Measurements from ENCODE around the gene TFEC.
"Not testable (repeated sequence)": the region's sequence is repeated elsewhere in the genome, so short reads cannot be mapped to it uniquely, and the experiment has no call there.

The TFEC gene

GRCh38 chr7:115987486-115987885, 43.1 kb downstream of the TFEC start:
- DNase-seq = no peak

- DNase-seq = peak; percentile 20 to 37 (median 33)
These were observed 46.5 kb downstream of the TFEC start for GRCh38 chr7:115984105-115984504.

- peak; percentile 36 to 61 (median 53) for DNase-seq
These were observed 50.4 kb downstream of the TFEC start for GRCh38 chr7:115980159-115980558.

GRCh38 chr7:115976651-115977050, 53.9 kb downstream of the TFEC start:
- DNase-seq = no peak

- DNase-seq = no peak
These were observed 54.8 kb downstream of the TFEC start for GRCh38 chr7:115975766-115976165.

- no peak for DNase-seq
These were observed 57.2 kb downstream of the TFEC start for GRCh38 chr7:115973406-115973805.

- DNase-seq = peak in 1 of 3 donors; percentile 29
These were observed 59.1 kb downstream of the TFEC start for GRCh38 chr7:115971506-115971905.

- DNase-seq = no peak
These were observed 62.0 kb downstream of the TFEC start for GRCh38 chr7:115968596-115968995.

- no peak for DNase-seq
These were observed 62.4 kb downstream of the TFEC start for GRCh38 chr7:115968171-115968570.

GRCh38 chr7:115965796-115966475, 64.6 kb downstream of the TFEC start:
- peak; percentile 4 to 35 (median 29) for DNase-seq

- DNase-seq = no peak
These were observed 65.3 kb downstream of the TFEC start for GRCh38 chr7:115965236-115965635.

- no peak for DNase-seq
These were observed 65.8 kb downstream of the TFEC start for GRCh38 chr7:115964799-115965198.

- DNase-seq = no peak
These were observed 68.2 kb downstream of the TFEC start for GRCh38 chr7:115962340-115962739.

GRCh38 chr7:115953592-115954255, 76.8 kb downstream of the TFEC start:
- DNase-seq = no peak

- DNase-seq = no peak
These were observed 77.7 kb downstream of the TFEC start for GRCh38 chr7:115952832-115953231.

- DNase-seq = no peak
These were observed 79.0 kb downstream of the TFEC start for GRCh38 chr7:115951547-115951946.

- DNase-seq = peak; percentile 7 to 46 (median 45)
These were observed 88.8 kb downstream of the TFEC start for GRCh38 chr7:115941703-115942268.

- DNase-seq = peak; percentile 63 to 84 (median 81)
These were observed 90.0 kb downstream of the TFEC start for GRCh38 chr7:115940460-115941060.

GRCh38 chr7:115937960-115938359, 92.6 kb downstream of the TFEC start:
- peak in 1 of 3 donors; percentile 14 for DNase-seq

- DNase-seq = no peak
These were observed 97.1 kb downstream of the TFEC start for GRCh38 chr7:115933471-115933870.

- no peak for DNase-seq
These were observed 97.7 kb downstream of the TFEC start for GRCh38 chr7:115932880-115933279.

- DNase-seq = not testable (repeated sequence)
These were observed 100.4 kb downstream of the TFEC start for GRCh38 chr7:115930184-115930583.

GRCh38 chr7:115929736-115930135, 100.8 kb downstream of the TFEC start:
- DNase-seq = not testable (repeated sequence)

GRCh38 chr7:115924411-115924810, 106.2 kb downstream of the TFEC start:
- no peak for DNase-seq
